SK-N-SH treated with all-trans-retinoic acid at 6 μM for 48 hours (cell line): Measurements from ENCODE around the gene ZNF469.

ENCODE experiments used
- ATAC-seq: fragments of 200-7000 bp; cut with Tn5 transposase; 3 replicates; pipeline ENCODE4 v1.9.1; 2020; ENCODE audit warnings: mild to moderate bottlenecking, moderate library complexity
- BACH2 ChIP-seq: fragments of 250-450 bp; sonication (Bioruptor Pico); IDR thresholded peaks from 2 replicates; pipeline ENCODE4 v1.9.0; 2021; ENCODE audit warnings: mild to moderate bottlenecking, borderline replicate concordance
- CSDC2 ChIP-seq: fragments of 250-450 bp; sonication (Bioruptor Pico); IDR thresholded peaks from 2 replicates; pipeline ENCODE4 v1.5.0; 2020; ENCODE audit warnings: mild to moderate bottlenecking, moderate library complexity
- ESRRG ChIP-seq: fragments of 250-450 bp; sonication (Bioruptor Pico); IDR thresholded peaks from 2 replicates; pipeline ENCODE4 v1.6.1; 2021; ENCODE audit warnings: mild to moderate bottlenecking
- GLIS3 ChIP-seq: fragments of 250-450 bp; sonication (Bioruptor Pico); IDR thresholded peaks from 2 replicates; pipeline ENCODE4 v1.5.0; 2020; ENCODE audit warnings: mild to moderate bottlenecking, moderate library complexity
- ISL1 ChIP-seq: fragments of 250-450 bp; sonication (Bioruptor Pico); IDR thresholded peaks from 2 replicates; pipeline ENCODE4 v2.1.2; 2022; ENCODE audit warnings: mild to moderate bottlenecking, moderate library complexity
- RARB ChIP-seq: fragments of 250-450 bp; sonication (Bioruptor Pico); IDR thresholded peaks from 2 replicates; pipeline ENCODE4 v1.8.0; 2021; ENCODE audit warnings: mild to moderate bottlenecking, moderate library complexity
- SNAI2 ChIP-seq: fragments of 250-450 bp; sonication (Bioruptor Pico); IDR thresholded peaks from 2 replicates; pipeline ENCODE4 v1.5.0; 2020; ENCODE audit warnings: mild to moderate bottlenecking, moderate library complexity
- TCF4 ChIP-seq: fragments of 250-450 bp; sonication (Bioruptor Pico); IDR thresholded peaks from 2 replicates; pipeline ENCODE4 v1.8.0; 2021; ENCODE audit warnings: mild to moderate bottlenecking, moderate library complexity, borderline replicate concordance
- TOX ChIP-seq: fragments of 250-450 bp; sonication (Bioruptor Pico); IDR thresholded peaks from 2 replicates; pipeline ENCODE4 v1.8.0; 2021; ENCODE audit warnings: mild to moderate bottlenecking, moderate library complexity, borderline replicate concordance
- ZC3H10 ChIP-seq: fragments of 250-450 bp; sonication (Bioruptor Pico); IDR thresholded peaks from 2 replicates; pipeline ENCODE4 v1.5.1; 2021; ENCODE audit warnings: mild to moderate bottlenecking, moderate library complexity
- ZNF565 ChIP-seq: fragments of 450-650 bp; formaldehyde crosslinking; conservative IDR thresholded peaks from 2 replicates; pipeline ENCODE4 v1.5.0; 2020; ENCODE audit warnings: low read depth, mild to moderate bottlenecking, moderate library complexity
- ZNF70 ChIP-seq: fragments of 450-650 bp; formaldehyde crosslinking; IDR thresholded peaks from 2 replicates; pipeline ENCODE4 v1.5.0; 2020; ENCODE audit warnings: mild to moderate bottlenecking, moderate library complexity
- ZNF8 ChIP-seq: fragments of 450-650 bp; formaldehyde crosslinking; IDR thresholded peaks from 2 replicates; pipeline ENCODE4 v1.5.0; 2020; ENCODE audit warnings: mild to moderate bottlenecking, moderate library complexity
- TF ChIP-seq, protein P1 (sequence below): fragments of 250-450 bp; sonication (Bioruptor Pico); IDR thresholded peaks from 2 replicates; pipeline ENCODE4 v1.5.0; 2020; ENCODE audit warnings: mild to moderate bottlenecking, moderate library complexity
- TF ChIP-seq, protein P2 (sequence below): fragments of 250-450 bp; sonication (Bioruptor Pico); IDR thresholded peaks from 2 replicates; pipeline ENCODE4 v1.8.0; 2021; ENCODE audit warnings: low read depth, mild to moderate bottlenecking, moderate library complexity, borderline replicate concordance
- TF ChIP-seq, protein P3 (sequence below): fragments of 250-450 bp; sonication (Bioruptor Pico); IDR thresholded peaks from 2 replicates; pipeline ENCODE4 v1.5.1; 2020; ENCODE audit warnings: low read depth, mild to moderate bottlenecking, moderate library complexity
- TF ChIP-seq, protein P4 (sequence below): fragments of 250-450 bp; sonication (Bioruptor Pico); IDR thresholded peaks from 2 replicates; pipeline ENCODE4 v1.8.0; 2020; ENCODE audit warnings: mild to moderate bottlenecking, moderate library complexity, borderline replicate concordance
- TF ChIP-seq, protein P5 (sequence below): fragments of 250-450 bp; sonication (Bioruptor Pico); IDR thresholded peaks from 2 replicates; pipeline ENCODE4 v1.5.1; 2021; ENCODE audit warnings: mild to moderate bottlenecking, moderate library complexity

The ZNF469 gene

DNA sequence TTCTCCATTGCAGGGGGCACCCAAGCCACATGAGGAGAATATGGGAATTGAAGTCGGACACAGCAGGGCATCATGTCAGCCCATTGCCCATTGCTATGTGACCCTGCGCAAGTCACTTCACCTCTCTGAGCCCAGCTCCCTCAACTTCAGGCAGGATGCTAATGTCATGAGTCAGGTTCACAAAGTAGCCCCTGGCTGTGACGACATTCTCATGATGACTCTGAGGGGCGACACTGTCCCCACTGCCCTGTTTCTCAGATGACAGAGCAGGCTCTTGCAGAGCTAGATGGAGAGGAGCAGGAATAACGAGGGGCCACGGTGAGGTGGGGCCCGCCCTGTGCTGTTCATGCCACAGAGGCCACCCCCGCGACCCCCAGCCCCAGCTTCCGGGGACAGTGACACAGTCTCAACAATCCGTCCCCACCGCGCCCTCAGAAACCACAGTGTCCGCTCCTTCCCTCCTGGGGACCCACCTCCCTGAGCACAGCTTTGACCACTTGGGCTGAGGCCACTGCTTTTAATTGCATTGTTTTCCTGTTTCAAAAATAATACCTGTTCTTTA, 13.2 kb upstream of the ZNF469 start:
- ATAC-seq, result no peak
- TF ChIP-seq, protein P1, sequence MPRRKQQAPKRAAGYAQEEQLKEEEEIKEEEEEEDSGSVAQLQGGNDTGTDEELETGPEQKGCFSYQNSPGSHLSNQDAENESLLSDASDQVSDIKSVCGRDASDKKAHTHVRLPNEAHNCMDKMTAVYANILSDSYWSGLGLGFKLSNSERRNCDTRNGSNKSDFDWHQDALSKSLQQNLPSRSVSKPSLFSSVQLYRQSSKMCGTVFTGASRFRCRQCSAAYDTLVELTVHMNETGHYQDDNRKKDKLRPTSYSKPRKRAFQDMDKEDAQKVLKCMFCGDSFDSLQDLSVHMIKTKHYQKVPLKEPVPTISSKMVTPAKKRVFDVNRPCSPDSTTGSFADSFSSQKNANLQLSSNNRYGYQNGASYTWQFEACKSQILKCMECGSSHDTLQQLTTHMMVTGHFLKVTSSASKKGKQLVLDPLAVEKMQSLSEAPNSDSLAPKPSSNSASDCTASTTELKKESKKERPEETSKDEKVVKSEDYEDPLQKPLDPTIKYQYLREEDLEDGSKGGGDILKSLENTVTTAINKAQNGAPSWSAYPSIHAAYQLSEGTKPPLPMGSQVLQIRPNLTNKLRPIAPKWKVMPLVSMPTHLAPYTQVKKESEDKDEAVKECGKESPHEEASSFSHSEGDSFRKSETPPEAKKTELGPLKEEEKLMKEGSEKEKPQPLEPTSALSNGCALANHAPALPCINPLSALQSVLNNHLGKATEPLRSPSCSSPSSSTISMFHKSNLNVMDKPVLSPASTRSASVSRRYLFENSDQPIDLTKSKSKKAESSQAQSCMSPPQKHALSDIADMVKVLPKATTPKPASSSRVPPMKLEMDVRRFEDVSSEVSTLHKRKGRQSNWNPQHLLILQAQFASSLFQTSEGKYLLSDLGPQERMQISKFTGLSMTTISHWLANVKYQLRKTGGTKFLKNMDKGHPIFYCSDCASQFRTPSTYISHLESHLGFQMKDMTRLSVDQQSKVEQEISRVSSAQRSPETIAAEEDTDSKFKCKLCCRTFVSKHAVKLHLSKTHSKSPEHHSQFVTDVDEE (CRISPR knock-in tag), result no peak
- no peak for TF ChIP-seq ZNF8 (CRISPR knock-in tag)
- TF ChIP-seq ESRRG (CRISPR knock-in tag), result no peak
- TF ChIP-seq, protein P2, sequence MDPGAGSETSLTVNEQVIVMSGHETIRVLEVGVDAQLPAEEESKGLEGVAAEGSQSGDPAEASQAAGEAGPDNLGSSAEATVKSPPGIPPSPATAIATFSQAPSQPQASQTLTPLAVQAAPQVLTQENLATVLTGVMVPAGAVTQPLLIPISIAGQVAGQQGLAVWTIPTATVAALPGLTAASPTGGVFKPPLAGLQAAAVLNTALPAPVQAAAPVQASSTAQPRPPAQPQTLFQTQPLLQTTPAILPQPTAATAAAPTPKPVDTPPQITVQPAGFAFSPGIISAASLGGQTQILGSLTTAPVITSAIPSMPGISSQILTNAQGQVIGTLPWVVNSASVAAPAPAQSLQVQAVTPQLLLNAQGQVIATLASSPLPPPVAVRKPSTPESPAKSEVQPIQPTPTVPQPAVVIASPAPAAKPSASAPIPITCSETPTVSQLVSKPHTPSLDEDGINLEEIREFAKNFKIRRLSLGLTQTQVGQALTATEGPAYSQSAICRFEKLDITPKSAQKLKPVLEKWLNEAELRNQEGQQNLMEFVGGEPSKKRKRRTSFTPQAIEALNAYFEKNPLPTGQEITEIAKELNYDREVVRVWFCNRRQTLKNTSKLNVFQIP (CRISPR knock-in tag), result no peak
- no peak for TF ChIP-seq TCF4 (CRISPR knock-in tag)
- TF ChIP-seq CSDC2 (CRISPR knock-in tag), result no peak

DNA sequence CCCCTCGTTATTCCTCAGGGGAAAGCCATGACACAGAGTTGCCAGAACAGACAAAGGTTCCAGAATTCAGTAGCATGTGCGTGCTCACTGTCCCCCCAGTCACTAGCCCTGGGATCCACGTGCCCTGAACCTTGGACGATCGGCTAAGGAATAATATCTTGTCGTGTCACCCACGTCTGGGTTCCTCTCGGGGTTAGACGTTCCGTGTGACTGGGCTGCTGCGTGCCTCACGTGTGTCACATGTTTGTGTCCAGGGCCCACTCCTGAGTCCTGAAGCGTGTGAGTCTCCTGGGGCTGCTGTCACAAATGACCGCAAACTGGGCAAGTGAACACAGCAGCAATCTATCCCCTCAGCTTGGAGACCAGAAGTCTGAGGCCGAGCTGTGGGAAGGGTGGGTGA, 12.4 kb upstream of the ZNF469 start:
- ATAC-seq, result no peak
- TF ChIP-seq TOX (CRISPR knock-in tag), result no peak
- TF ChIP-seq ISL1 (CRISPR knock-in tag), result no peak
- TF ChIP-seq, protein P3, sequence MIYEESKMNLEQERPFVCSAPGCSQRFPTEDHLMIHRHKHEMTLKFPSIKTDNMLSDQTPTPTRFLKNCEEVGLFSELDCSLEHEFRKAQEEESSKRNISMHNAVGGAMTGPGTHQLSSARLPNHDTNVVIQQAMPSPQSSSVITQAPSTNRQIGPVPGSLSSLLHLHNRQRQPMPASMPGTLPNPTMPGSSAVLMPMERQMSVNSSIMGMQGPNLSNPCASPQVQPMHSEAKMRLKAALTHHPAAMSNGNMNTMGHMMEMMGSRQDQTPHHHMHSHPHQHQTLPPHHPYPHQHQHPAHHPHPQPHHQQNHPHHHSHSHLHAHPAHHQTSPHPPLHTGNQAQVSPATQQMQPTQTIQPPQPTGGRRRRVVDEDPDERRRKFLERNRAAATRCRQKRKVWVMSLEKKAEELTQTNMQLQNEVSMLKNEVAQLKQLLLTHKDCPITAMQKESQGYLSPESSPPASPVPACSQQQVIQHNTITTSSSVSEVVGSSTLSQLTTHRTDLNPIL (CRISPR knock-in tag), result no peak
- no peak for TF ChIP-seq ESRRG (CRISPR knock-in tag)
- TF ChIP-seq ZNF70 (CRISPR knock-in tag), result no peak
- TF ChIP-seq, protein P1 (CRISPR knock-in tag), result no peak
- TF ChIP-seq SNAI2 (CRISPR knock-in tag), result no peak
- TF ChIP-seq TCF4 (CRISPR knock-in tag), result no peak
- TF ChIP-seq, protein P4, sequence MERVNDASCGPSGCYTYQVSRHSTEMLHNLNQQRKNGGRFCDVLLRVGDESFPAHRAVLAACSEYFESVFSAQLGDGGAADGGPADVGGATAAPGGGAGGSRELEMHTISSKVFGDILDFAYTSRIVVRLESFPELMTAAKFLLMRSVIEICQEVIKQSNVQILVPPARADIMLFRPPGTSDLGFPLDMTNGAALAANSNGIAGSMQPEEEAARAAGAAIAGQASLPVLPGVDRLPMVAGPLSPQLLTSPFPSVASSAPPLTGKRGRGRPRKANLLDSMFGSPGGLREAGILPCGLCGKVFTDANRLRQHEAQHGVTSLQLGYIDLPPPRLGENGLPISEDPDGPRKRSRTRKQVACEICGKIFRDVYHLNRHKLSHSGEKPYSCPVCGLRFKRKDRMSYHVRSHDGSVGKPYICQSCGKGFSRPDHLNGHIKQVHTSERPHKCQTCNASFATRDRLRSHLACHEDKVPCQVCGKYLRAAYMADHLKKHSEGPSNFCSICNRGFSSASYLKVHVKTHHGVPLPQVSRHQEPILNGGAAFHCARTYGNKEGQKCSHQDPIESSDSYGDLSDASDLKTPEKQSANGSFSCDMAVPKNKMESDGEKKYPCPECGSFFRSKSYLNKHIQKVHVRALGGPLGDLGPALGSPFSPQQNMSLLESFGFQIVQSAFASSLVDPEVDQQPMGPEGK (CRISPR knock-in tag), result no peak
- TF ChIP-seq BACH2 (CRISPR knock-in tag), result no peak
- TF ChIP-seq GLIS3, result no peak
- TF ChIP-seq RARB, result no peak
- no peak for TF ChIP-seq ZC3H10 (CRISPR knock-in tag)
- TF ChIP-seq, protein P2 (CRISPR knock-in tag), result no peak
- TF ChIP-seq ZNF565 (CRISPR knock-in tag), result no peak
- TF ChIP-seq ZNF8 (CRISPR knock-in tag), result no peak
- TF ChIP-seq, protein P5, sequence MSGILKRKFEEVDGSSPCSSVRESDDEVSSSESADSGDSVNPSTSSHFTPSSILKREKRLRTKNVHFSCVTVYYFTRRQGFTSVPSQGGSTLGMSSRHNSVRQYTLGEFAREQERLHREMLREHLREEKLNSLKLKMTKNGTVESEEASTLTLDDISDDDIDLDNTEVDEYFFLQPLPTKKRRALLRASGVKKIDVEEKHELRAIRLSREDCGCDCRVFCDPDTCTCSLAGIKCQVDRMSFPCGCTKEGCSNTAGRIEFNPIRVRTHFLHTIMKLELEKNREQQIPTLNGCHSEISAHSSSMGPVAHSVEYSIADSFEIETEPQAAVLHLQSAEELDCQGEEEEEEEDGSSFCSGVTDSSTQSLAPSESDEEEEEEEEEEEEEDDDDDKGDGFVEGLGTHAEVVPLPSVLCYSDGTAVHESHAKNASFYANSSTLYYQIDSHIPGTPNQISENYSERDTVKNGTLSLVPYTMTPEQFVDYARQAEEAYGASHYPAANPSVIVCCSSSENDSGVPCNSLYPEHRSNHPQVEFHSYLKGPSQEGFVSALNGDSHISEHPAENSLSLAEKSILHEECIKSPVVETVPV (CRISPR knock-in tag), result no peak
